Lower lobe of right lung (tissue), 2 donors: ENCODE results near the gene FCN2. TPM values are rescaled to one million over a fixed set of nuclear protein-coding genes. Genes with fewer than 3 reads are reported as not detected.

Experiments used
- ATAC-seq, 2 donors: fragments of 200-7000 bp; cut with Tn5 transposase; one replicate each; pipeline ENCODE4 v1.9.1; 2020 to 2022; ENCODE audit warnings: mild to moderate bottlenecking in 2 of 2, moderate library complexity in 2 of 2
- DNase-seq: peaks from one replicate; pipeline ENCODE4 v3.0.0-alpha.2; 2020
- H3K27ac ChIP-seq: fragments of 200-600 bp; one replicate; pipeline ENCODE4 v1.8.0; 2022
- H3K27me3 ChIP-seq: fragments of 200-600 bp; one replicate; pipeline ENCODE4 v1.8.0; 2022; ENCODE audit warnings: low read depth
- H3K36me3 ChIP-seq: fragments of 200-600 bp; one replicate; pipeline ENCODE4 v1.8.0; 2022; ENCODE audit warnings: mild to moderate bottlenecking
- H3K4me1 ChIP-seq: fragments of 200-600 bp; one replicate; pipeline ENCODE4 v1.8.0; 2022
- H3K4me3 ChIP-seq: fragments of 200-600 bp; one replicate; pipeline ENCODE4 v1.8.0; 2022; ENCODE audit warnings: mild to moderate bottlenecking
- H3K9me3 ChIP-seq: fragments of 200-600 bp; one replicate; pipeline ENCODE4 v1.8.0; 2022
- CTCF ChIP-seq: fragments of 200-600 bp; IDR thresholded peaks from one replicate; pipeline ENCODE4 v1.8.0; 2022; ENCODE audit warnings: antibody characterized with exemption, mild to moderate bottlenecking
- intact Hi-C: fragments of 100-400 bp; cut with DNase I; formaldehyde crosslinking; loops from one replicate; pipeline ENCODE4 v1.11.0; 2022
- total RNA-seq: library from RNA; stranded (reverse); fragmentation: NEBNext Ultra II Directional; extraction: Animal tissue kit (Norgen Biotek cat#: 25700); gene quantifications from one replicate; pipeline ENCODE4 v1.2.1, GENCODE V29; 2021
- donor health status: DM: no; HTN: yes; CAD: no; lungs with severe emphysema.

Gene FCN2
- total RNA-seq, 1 donor from 2014 or later, result not detected

GRCh38 chr9:134843740-134844139 lies 36.9 kb upstream of the FCN2 start:
- H3K4me3 ChIP-seq, result no peak overlapping the region
- DNase-seq, result peak; percentile 29
- no peak for ATAC-seq
- H3K9me3 ChIP-seq, result no peaks in the 10 kb centered on the region
- no peaks in the 10 kb centered on the region for H3K27me3 ChIP-seq
- H3K4me1 ChIP-seq, result no peaks in the 10 kb centered on the region
- intact Hi-C loops, result no loop called here
- H3K36me3 ChIP-seq, result peaks cover 24% of the 10 kb centered on the region
- no peak for TF ChIP-seq CTCF
- H3K27ac ChIP-seq, result no peak overlapping the region

- intact Hi-C loops, result no loop called here
- Histone ChIP-seq H3K4me1 (no peaks in the 10 kb centered on the region), H3K9me3 (no peaks in the 10 kb centered on the region), H3K4me3 (no peak overlapping the region), H3K27ac (no peak overlapping the region), H3K36me3 (peaks cover 23% of the 10 kb centered on the region), H3K27me3 (no peaks in the 10 kb centered on the region)
- ATAC-seq (no peak), DNase-seq (no peak)
- TF ChIP-seq CTCF, result no peak
Measured at GRCh38 chr9:134844821-134845220, 35.8 kb upstream of the FCN2 start.

- H3K27me3 ChIP-seq, result no peaks in the 10 kb centered on the region
- H3K4me1 ChIP-seq, result no peaks in the 10 kb centered on the region
- intact Hi-C loops, result no loop called here
Measured at GRCh38 chr9:134846187-134846586, 34.4 kb upstream of the FCN2 start.

GRCh38 chr9:134846699-134847098 lies 33.9 kb upstream of the FCN2 start:
- Histone ChIP-seq H3K9me3 (no peaks in the 10 kb centered on the region), H3K27ac (no peak overlapping the region), H3K4me1 (no peaks in the 10 kb centered on the region), H3K27me3 (no peaks in the 10 kb centered on the region), H3K36me3 (peaks cover 19% of the 10 kb centered on the region), H3K4me3 (no peak overlapping the region)
- DNase-seq, result no peak
- intact Hi-C loops, result no loop called here
- no peak for TF ChIP-seq CTCF
- no peak for ATAC-seq

More at GRCh38 chr9:134846187-134846586, 34.4 kb upstream of the FCN2 start:
- ATAC-seq (no peak), DNase-seq (peak; percentile 40)
- no peak for TF ChIP-seq CTCF
- H3K27ac ChIP-seq, result no peak overlapping the region
- peaks cover 20% of the 10 kb centered on the region for H3K36me3 ChIP-seq
- H3K9me3 ChIP-seq, result no peaks in the 10 kb centered on the region
- H3K4me3 ChIP-seq, result no peak overlapping the region

- intact Hi-C loops, result no loop called here
- no peak for TF ChIP-seq CTCF
- H3K4me1 ChIP-seq, result no peaks in the 10 kb centered on the region
- ATAC-seq (peak in 1 of 2 donors; percentile 9), DNase-seq (no peak)
- H3K27ac ChIP-seq, result no peak overlapping the region
- no peaks in the 10 kb centered on the region for H3K9me3 ChIP-seq
- H3K4me3 ChIP-seq, result no peak overlapping the region
- no peaks in the 10 kb centered on the region for H3K27me3 ChIP-seq
- peaks cover 15% of the 10 kb centered on the region for H3K36me3 ChIP-seq
Measured at GRCh38 chr9:134847138-134847537, 33.5 kb upstream of the FCN2 start.
